Epidermal melanocyte (primary cell): ENCODE data around the gene TMEM154.
A peak's percentile ranks its signal among the peaks of the same experiment; 100 is the strongest.

ENCODE experiments used
- DNase-seq: peaks from one replicate; pipeline ENCODE4 v3.0.0; 2011; ENCODE audit warnings: low spot score; ENCODE audit not compliant: insufficient read length

The TMEM154 gene

DNA sequence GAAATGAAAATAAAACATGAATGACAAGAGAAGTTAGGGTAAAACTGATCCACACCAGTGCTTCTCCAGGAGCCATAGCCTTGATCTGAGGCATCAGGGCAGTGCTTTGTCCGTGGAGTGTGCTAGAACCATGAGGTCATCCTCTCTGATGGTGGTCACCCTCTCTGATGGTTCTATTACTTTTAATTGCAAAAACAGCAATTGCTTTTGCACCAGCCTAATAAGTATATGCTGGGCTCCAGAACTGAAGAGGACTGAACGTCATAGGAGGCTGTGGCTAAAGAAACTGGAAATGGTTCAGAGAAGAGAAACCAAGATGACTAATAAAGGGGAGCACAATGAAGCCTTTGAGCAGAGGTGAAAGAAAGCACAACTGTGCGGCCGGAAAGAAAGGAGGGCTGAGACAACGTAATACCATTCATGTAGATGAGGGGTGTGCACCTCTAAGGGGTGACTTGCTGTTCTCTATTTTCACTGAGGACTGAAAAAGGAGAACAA, 17.0 kb upstream of the TMEM154 start:
- DNase-seq, result peak; percentile 61

DNA sequence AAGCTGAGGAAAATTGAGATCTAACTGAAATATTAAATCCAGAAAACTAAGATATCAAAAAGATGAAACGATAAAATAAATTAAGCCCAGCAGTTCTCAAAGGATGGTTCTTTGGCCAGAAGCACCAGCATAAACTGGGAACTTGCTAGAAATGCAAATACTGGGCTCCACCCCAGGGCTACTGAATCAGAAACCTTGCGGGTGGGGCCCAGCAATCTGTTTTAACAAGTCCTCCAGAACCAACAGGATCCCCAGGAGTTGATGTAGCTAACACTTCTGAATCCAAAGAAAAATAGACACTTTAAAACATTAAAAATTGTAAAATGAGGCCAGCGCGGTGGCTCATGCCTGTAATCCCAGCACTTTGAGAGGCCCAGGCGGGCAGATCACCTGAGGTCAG, 14.1 kb upstream of the TMEM154 start:
- DNase-seq, result no peak

DNA sequence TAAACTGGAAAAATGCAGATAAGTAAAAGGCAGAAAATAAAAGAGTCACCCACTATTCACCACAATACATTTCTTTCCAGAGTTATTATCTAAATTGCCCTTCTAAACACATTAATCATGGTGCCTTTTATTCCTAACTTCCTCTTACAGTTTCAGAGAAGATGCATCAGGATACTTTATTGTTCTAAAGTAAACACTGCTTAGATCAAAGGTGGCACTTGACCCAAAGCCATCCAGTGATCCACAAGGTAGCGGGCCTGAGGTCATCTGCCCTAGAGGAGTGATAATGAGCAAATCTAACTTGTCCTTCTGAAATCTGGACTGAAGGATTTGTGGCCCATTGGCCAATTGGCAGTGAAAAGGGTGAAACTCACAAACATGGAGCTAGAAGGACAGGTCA, 12.0 kb upstream of the TMEM154 start:
- no peak for DNase-seq

DNA sequence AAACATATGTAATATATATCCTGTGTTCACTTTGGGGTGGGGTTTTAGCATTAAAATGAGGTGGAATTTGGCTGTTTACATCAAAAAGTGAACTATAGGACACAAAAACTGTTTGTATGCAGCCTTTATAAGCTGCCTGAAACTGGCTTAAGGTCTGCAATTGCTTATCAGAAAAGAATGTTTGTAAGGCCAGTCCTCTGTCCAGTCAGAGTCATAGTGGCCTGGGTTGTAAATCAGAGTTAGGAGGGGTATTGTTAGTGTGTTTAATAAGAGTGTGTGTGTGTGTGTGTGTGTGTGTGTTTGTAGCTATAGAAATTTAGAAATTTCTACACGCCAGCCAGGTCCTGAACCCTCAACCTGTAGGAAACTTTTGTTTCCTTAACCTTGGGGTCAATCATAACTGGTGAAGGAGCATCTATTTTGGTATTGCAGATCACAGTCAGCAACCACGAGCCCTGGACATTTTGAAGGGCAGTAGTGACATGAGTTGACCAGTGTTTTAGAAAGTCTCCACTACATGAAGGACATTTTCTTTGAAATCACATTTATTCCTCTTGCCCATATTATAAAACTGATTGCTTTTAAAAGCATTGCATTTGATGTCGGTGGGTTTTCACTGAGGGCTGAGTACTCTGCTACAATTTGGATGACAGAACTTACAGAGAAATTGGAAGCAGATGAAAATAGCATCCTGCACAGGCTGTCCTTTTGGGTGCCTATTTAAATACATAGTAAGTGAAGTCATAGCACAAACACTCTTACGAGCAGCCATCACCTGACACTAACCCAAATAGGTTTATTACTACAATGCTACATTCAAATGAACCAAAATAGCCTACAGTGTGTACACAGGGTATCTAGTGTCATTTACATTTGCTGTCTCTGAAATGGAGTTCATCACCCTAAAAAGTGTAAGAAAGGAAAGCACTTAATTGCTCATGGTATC, 11.2 kb upstream of the TMEM154 start:
- no peak for DNase-seq

DNA sequence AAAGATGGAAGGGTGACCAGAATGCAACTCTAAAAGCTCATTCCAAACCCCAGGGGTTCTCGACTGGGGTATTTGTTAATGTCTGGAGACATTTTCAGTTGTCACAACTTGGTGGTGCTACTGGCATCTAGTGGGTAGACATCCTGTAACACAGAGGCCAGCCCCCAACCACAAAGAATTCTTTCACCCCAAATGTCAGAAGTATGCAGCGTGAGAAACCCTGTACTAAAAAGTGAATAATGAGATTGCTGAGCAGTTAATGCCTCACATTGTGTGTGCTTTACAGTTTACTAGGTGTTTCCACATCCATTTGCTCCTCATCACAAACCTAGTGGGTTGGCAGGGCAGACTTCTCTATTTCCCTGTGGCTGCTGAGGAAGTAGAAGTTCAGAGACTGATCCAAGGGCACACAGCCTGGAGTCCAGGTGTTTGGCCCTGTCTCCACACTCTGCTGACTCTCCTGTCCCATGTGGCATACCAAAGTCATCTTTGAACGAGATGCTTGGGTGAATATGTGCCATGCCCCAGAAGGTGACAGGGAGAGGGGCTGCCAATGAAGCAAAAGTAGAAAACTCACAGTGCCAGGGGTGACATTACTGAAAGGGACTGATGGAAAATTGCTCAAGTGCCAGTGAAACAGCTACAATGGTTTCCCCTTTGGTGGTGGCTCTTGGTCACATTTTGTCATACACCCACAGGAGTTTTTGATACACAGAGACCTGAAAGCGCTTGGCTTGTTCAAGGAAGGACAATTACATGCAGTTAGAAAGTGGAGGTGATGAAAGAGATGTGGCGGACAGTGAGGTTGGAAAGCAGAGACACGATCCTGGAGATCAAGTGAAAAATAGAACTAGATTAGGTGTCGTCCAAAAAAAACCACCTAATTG, 10.1 kb upstream of the TMEM154 start:
- no peak for DNase-seq

DNA sequence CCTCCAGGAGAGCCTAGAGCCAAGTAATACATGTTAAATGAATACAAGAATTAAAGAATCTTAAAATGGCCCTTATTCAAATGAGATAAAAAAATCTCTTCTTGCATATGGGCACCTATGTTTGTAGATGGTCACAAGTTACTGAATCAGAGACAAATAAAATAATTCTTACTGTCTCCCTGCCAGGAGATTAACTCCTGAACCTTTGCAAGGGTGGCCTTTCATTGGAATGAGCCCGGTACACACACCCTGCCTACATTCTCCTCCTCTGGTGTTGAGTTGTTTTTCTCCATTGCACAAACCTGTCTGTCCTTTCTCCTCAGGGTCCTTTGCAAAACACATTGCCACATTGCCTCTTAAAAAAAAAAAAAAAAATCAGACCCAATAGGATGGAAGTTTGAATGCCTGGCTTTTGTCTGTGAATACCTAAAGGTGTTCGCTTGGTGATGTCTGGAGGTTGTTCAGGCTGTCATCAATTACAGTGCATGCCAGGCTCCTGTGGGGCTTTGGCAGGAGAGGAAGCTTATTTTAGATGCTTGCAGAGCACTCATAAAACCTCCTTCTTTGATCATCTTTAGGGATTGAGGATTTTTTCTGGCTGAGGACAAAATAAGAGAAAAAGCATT, 8.3 kb upstream of the TMEM154 start:
- DNase-seq, result no peak

DNA sequence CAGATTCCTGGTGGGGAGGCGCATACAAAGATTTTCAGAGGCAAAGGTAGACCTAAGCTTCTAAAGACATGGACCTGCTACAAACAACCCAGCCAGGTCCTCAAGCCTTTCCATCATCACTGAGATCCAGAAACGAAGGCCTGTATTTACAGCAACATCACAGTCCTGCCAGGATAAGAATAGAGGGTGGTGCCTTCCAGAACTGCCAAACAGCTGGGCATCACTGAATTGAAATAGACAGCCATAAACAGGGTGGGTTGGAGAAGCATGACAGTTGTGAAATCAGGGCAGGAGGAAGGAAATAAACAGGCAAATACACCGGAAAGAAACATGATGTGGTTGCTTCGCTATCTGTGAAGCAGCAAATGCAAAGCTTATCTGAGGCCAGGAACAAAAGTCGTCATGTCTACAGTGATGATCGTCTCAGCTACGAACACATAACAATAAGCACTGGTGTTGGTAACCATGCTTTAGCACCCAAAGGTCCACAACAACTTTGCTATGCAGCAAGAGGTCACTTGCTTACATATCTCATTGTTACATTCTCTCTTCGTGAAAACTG, 6.7 kb upstream of the TMEM154 start:
- DNase-seq, result no peak

DNA sequence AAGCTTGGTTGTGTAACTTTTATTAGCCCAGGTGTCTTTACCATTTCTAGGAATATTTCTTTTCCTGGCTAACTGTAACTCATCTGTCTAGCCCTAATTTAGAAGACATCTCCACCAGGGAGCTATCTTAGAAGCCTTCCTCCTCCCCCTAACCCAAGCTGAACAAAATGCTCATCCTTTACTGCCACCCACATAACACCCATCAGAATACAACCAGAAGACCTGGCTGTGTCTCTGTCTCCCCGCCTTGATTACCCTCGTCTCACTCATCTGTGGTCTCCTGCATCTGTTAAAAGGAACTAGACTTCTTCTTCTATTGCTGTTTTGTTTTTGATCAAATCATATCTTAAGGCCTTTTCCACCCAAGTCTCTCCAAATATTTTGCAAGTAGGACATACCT, 4.8 kb upstream of the TMEM154 start:
- no peak for DNase-seq

DNA sequence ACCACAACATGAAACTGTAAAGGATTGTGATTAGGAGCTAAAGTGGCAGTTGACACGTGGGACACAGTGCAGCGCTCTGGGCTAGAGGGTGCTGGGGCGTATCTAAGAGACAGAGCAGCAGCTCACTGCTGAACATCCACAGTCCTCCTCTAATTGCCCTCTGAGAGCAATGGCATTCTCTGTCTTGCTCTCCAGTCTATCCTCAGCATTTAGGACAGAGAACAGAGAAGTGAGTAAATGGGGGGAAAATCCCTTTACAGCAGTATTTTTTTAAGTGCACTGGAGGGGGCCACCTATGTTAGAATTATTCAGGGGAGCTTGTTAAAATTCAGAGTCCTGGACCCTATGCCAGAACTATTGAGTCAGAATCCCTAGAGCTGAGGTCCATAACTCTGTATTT, 4.2 kb upstream of the TMEM154 start:
- DNase-seq, result no peak

DNA sequence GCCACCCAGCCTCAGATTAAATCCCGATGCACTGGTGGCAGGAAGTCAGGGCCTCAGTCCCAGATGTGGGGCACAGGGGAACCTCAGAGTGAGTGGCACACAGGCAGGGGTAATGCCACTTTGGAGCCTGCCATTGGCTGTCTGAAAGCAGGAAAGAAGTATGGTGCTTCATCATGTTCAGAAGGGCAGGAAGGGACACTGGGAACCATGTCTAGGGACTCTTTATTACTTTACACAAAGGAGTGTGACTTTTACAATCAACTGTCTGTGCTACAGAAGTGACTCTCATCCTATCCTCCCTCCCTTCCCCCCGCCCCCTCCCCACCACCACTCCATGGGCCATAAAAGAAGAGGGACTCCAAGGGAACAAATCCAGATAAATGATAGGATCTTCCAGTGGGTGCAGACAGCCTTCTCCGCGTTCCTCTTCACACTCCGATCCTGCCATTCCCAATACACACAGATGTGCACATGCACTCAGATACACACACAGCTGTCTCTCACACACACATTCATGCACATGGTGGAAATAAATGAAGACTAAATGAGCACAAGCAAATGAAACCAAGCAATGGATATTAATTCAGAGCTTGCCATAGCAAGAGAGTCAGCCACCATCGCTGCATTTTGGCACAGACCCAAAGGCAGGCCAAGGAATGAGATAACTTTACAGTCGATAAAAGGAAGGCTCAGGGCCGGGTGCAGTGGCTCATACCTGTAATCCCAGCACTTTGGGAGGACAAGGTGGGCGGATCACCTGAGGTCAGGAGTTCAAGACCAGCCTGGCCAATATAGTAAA, 2.5 kb upstream of the TMEM154 start:
- DNase-seq, result no peak

DNA sequence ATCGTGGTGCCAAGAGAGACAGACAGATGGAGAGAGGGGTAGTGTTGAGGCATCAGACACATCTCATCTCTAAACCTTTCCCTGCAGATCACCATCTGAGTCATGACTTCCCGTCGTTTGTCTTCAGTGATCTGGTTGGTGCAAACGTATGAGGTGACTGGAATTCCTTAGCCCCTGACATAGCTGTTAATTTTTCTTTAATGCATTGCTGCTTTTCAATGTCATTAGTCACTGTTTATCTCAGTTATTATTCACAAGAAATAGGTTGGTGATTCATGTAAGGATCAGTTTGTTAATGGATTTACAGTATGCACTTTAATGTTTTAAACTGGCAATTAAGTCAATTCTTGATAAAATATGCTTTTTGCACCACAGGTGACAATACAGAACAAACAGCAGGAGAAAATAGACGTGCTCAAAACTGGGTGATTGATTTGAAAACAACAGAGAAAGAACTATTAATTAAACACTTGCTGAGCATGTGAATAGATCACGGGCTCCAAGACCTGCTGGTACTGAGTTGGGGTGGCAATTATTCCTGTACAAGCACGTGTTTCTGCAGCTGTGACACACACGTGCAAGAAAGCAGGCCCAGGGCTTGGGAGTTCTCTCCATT, 1.3 kb upstream of the TMEM154 start:
- DNase-seq, result no peak

DNA sequence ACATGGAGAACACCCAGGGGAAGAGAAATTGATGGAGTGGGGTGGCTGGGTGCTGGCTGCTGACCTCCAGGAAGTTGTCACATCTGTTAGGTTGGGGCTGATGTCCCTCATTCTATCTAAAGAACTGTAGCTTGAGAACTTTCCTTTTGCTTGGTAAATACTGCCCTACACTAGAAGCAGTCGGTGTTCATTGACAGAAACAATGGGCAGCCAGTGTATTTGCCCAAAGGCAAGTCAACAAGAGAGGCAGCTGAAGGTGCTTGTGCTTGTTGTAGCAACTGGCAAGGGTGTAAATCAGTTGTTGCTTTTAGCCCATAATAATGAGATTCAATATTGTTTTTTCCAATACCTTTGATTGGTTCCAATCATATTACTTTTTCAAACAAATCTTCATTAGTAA, 956 bp downstream of the TMEM154 start:
- DNase-seq, result no peak

DNA sequence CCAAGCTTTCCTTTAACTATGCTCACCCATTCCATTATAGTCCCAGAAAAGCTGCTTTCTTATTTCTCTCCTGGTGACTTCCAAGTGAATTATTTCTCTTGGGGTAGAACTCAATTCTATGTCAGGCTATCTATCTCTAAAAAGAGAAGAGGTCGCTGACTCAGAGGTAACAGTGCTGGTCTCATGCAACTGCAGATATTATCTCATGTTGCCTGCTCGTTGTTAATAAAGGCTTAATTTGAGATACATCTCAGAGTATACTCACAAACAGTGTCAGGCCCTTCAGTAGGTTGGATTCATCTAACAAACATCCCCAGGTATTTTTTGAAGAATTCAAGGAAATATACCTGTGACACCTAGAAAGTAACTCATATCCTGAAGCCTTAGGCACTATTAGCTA, 2.7 kb downstream of the TMEM154 start:
- DNase-seq, result no peak

DNA sequence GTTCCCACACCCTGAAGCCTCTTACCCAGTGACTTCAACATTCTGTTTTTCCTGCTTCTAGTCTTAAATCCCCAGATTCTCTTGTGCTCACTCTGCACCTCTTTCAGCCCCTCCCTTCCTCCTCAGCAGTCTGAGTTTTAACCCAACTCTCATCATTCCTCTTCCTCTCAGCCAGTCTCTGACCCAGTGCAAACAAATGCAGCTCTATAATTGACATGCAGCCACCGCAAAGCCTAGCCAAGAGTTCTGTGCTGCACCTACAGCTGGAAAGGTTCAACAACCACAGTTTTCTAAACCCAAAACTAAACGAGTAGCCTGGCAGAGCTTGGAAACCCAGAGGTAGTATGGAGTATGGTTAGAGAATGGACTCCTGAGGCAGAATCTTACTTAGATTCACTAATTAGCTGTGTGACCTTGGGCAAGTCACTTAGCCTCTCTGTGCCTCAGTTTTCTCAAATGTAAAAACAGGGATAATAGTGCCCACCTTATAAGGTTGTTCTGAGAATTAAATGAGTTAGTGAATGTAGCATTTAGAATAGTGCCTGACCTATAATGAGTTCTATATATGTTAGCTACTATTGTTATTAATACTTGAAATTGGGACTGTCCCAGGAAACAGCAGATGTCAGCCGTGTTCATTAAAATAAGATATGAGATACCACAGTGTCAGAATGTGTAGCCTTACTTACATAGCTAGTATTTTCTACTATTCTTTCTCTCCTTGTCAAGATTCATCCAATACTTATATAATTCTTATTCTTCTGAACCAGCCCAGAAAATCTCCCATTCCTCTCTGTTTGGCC, 3.5 kb downstream of the TMEM154 start:
- no peak for DNase-seq

DNA sequence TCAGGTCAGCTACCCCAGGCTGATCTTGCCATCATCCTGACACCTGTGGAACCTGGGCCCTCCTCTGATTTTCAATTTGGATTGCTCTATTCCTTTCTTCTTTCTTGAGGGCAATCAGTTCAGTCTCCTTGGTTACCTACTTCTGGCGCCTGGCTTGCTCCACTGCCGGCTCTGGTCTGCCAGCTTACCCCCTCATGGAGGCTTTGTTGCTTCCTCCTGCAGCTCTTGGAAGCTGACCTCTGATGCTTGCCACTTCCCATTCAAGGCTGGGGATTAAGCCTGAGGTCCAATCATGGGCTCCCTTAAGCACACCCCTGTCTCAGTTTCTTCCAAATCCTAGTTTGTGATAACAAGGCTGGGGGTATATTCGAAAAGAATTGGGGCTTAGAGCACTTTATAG, 5.4 kb downstream of the TMEM154 start:
- DNase-seq, result no peak

DNA sequence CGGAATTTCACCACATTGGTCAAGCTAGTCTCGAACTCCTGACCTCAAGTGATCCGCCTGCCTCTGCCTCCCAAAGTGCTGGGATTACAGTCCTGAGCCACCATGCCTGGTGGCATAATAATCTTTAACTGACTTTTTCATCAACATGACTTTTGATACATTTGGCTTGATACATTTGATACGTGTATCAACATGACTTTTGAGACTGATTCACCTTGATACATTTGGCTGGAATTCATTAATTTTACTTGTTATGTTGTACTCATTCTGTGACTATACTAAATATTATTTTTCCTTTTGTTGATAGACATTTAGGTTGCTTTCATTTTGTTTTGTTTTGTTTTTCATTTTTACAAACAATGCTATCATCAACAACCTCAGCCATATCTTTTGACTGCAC, 6.3 kb downstream of the TMEM154 start:
- no peak for DNase-seq

DNA sequence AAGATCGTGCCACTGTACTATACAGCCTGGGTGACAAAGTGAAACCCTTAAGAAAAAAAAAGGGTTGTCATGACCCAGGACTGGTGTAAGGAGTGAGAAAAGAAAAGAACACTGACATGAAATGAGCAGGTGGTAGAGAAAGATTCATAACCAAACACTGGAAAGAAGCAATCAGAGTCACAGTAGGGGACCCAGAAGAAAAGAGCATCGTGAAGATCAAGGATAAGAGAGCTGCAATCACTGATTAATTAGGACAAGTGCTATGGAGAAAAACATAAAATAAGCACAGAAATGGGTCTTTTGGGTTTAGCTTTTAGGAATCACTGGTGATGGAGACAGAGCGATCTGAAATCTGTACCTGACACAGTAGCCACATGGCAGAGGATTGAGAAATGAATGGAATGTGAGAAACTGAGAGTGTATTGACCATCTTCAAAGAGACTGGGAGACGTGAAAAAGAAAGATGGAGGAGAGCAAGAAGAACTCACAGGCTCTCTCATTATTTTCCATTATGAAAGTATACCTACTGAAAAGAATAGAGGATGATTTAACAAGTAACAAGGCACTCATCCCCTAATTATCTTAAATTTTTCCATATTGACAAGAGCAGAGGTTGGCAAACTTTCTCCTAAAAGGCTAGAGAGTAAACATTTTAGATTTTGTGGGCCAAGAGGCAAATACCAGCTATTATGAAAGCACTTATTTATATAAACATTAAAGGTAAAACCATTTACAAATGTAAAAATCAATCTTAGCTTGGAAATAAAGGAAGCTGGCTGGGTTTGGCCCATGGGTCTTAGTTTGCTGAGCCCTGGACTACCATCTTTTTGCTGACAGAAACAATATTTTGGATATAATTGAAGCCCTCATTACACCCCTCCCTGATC, 7.3 kb downstream of the TMEM154 start:
- DNase-seq, result no peak

DNA sequence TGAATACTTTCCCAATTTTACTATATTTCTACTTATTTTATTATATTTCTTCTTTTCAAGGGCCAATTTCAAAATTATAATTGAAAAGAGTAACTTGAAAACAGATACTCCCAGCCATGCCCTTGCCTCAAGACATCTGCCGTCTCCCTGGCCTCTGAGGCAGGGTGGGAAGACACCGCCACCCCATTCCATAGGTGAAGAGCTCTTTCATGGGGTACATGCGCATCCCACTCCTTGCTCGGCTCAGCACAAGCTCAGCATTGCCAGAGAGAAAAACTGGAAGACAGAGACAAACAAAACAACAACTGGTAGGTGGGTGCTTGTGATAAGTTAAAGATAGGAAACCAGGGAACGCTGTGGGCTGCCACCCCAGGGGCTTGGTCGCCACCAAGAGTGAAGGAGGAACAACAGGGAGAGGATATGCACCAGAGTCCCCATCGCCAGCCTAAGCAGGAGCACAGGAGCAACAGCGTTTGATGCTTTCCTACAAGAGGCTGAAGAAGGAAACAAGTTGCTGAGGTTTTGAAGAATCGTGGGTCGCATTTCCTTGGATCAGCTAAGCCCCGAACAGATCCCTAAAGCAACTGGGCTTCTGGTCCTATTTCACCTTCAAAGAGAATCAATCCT, 11.3 kb downstream of the TMEM154 start:
- no peak for DNase-seq
